Measurements from ENCODE around the gene ITGB1BP2.
"Not testable (repeated sequence)": the region's sequence is repeated elsewhere in the genome, so short reads cannot be mapped to it uniquely, and the experiment has no call there.

The ITGB1BP2 gene

DNA sequence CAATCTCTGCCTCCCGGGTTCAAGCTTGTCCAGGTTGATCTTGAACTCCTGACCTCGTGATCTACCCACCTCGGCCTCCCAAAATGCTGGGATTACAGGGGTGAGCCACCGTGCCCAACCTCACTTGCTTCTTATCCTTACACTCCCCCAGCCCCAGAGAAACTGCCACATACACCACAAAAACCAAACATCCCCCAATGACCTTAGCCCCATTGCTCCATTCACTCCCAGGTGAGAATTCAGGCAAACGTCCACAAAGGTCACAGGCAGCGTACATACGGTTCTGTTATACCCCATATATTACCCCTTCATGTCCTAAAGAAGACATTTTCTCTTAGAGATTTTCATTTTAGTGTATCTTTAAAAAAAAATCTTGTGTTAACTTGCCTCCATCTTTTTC, 1.1 kb upstream of the ITGB1BP2 start:
- DNase-seq = not testable (repeated sequence)

DNA sequence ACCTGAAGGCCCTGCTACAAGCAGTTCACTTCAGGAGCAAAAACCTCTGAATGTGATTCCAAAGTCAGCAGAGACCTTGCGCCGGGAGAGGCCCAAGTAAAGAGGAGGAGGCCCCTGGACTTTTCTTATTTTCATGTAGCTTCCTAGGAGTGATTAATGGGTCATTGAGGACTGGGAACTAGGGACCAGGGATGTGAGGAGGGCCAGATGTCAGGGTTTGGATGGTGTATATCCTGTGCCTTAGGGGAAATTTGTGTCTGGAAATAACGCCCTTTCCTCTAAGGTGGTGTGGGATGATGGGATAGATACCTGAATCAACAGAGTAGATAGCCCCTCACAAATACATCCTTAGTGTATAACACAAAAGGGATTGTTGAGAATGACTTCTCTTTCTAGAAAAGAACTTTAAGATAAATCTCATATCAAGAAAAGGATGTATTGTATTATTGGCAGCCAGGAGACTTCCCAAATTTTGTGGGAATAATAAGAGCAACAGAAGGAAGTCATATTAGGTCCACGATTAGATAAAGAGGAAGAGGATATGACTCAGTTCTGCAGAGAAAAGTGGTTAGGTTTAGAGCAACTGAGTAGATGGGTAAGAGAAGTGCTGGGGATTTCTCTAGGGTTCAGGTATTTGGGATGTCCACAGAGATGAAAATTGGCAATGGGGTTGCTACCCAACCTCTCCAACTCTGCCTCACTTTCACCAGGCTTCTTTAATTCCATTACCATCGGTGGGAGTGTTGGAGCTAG, 1.1 kb downstream of the ITGB1BP2 start:
- DNase-seq = no peak

DNA sequence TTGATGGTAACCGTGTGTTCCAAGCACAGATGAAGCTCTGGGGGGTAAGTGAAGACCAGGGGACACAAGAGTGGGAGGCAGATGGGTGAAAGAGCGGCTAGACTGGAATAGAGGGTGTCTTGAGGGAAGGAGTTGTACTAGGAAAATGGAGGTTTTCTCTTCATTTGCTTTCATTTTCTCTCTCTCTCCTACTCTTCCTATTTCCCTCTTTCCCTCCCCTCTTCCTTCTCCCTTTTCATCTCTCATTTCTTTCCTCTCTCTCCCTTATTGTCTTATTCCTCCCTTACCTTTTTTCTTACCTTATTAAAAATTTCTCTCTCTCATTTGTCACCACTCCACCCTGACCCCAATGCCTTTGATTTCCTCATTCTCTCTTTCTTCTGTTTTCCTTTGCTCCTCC, 3.0 kb downstream of the ITGB1BP2 start:
- DNase-seq = no peak

DNA sequence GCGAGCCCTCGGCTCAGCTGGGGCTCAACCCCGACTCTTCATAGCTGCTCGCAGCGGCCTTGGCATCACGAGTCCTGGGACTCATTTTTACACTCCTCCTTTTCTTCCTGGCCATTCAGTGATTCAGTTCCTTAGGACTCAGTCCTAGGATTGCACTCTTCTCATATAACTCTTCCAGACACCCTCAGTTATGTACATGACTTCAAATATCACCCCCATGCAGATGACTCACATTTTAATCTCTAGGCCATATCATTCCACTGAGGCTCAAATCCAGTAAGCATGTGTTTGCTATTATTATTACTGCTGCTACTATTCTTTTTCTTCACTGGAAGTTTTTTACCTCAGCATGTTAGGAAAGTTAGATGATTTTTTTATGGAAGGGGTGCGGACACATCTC, 14.4 kb downstream of the ITGB1BP2 start:
- DNase-seq = no peak

DNA sequence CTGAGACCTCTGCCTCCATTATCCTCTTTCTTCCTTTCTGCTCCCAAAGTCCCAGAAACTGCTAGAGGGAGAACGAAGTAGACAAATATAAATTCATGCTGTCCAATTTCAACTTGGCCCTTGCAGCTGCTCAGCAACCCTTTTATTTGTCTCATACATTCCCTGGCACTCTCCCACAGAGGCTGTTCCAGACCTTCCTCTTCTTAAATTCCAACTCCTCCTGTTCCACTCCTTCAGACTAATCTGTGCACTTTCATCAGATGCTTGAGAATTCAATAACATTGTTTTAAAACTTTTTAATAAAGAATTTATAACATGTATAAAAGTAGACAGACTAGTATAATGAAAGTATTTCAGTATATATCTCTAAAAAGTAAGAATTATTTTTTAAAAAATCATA, 15.4 kb downstream of the ITGB1BP2 start:
- DNase-seq = not testable (repeated sequence)

DNA sequence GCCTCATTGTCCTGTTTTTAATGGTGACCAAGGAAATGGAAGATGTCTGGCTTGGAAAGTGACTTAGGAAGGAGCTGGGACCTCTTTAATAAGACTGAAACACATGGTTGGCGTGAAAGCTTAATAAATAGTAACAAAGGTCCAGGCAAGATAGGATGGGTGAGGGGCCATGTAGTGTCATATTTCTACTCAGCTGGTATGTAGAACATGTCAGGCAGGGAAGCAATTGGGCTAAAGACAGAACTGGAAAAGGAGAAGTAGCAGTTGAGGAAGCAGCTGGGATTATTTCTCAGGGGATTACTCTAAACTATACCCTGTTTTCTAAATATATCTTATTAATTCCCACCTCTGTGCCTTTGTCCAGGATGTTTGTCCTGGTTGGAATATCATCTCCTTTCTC, 18.6 kb downstream of the ITGB1BP2 start:
- DNase-seq = no peak

DNA sequence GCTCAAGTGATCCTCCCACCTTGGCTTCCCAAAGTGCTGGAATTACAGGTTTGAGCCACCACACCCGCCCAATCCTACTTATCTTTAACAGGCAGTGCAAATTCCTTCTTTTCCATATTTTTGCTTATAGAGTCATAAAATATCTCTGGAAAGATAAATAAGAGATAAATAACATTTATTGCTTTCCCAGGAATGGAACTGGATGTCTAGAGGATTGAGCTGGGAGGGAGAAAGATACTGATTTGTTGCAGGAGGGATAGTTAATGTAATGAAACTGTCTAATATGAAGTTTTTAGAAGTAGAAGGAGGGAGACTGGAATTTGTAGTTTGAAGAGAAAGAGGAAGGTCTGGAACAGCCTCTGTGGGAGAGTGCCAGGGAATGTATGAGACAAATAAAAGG, 20.2 kb downstream of the ITGB1BP2 start:
- no peak for DNase-seq

DNA sequence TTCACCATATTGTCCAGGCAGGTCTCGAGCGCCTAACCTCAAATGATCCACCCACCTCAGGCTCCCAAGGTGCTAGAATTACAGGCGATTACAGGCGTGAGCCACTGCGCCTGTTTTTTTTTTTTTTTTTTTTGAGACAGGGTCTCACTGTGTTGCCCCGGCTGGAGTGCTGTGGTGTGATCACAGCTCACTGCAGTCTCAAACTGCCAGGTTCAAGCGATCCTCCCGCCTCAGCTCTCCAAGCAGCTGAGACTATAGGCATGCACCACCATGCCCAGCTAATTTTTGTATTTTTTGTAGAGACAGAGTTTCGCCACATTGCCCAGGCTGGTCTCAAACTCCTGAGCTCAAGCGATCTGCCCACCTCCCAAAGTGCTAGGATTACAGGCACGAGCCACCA, 22.9 kb downstream of the ITGB1BP2 start:
- not testable (repeated sequence) for DNase-seq

DNA sequence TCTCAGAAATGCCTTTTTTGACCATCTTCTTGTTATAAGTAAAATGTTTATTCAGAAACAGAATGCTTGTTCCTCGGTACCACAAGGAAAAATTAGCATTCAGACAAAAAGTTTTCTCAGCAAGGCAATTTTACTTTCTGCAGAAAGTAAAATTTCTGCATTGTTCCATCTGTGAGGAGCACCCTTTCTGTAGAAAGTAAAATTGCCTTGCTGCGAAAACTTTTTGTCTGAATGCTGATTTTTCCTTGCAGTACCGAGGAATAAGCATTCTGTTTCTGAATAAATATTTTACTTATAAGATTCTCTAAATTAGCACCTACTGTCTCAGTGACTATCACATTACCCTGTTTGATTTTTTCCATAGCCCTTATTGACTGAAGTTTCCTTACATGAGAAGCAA, 24.8 kb downstream of the ITGB1BP2 start:
- DNase-seq = no peak

DNA sequence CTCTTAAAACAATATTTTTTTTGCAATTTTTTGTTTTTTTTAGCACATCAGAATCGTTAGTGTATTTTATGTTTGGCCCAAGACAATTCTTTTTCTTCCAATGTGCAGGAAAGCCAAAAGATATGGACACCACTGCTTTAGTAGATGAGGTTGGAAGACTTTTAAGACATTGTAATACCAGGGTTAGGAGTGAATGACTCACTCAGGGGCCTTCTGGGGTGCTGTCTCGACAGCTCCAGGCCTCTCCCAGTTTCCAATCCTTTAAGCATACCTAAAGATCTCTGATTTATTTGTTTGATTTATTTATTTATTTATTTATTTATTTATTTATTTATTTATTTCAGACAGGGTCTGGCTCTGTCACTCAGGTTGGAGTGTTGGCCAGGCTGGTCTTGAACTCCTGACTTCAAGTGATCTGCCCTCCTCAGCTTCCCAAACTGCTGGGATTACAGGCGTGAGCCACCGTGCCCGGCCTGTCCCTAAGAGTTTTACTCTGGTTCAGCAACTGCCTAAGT, 47.7 kb downstream of the ITGB1BP2 start:
- not testable (repeated sequence) for DNase-seq

DNA sequence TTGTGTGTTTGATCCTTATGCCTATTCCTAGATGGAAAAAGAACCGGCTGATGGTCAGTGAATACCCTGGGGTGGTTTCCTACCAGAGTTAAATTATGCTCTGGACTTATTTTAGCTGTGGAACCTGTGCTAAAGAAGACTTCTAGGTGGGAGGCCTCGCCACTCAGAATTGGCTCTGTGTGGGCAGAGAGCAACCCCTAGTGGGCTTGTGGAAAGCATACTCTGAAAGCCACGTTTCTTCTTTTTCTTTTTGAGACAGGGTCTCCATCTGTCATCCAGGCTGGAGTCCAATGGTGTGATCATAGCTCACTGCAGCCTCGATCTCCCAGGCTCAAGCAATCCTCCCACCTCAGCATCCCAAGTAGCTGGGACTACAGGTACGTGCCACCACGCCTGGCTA, 48.3 kb downstream of the ITGB1BP2 start:
- not testable (repeated sequence) for DNase-seq

DNA sequence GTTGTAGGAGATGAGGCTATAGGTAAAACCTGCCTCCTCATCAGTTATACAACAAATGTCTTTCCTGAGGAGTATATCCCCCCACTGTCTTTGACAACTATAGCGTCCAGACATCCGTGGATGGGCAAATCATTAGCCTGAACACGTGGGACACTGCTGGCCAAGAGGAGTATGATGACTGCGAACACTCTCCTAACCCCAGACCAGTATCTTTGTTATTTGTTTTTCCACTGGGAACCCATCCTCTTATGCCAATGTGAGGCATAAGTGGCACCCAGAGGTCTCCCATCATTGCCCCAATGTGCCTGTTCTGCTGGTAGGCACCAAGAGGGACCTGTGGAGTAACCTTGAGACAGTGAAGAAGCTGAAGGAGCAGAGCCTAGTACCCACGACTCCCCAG, 50.9 kb downstream of the ITGB1BP2 start:
- DNase-seq = not testable (repeated sequence)

All from amygdala (tissue), 56 donors.